GM12878 (cell line): Measurements from ENCODE around the gene HTRA2. TPM values are rescaled to one million over a fixed set of nuclear protein-coding genes. Genes with fewer than 3 reads are reported as not detected.

Experiments used
- ATAC-seq: fragments of 200-7000 bp; cut with Tn5 transposase; 3 replicates; pipeline ENCODE4 v1.9.1; 2020; ENCODE audit warnings: mild to moderate bottlenecking, moderate library complexity
- BruUV-seq: library from RNA; stranded (reverse); fragments of 400-500 nt; replicated peaks from 2 replicates; lab custom pipeline; 2021; lab: Mats Ljungman, UMichigan
- CTCF ChIA-PET: fragments of 300-600 bp; sonication (Branson Sonifier 250); formaldehyde crosslinking; extraction: SDS; loops from one replicate; lab custom pipeline; 2021; ENCODE audit warnings: inconsistent platforms; lab: Yijun Ruan, JAX
- POLR2A ChIA-PET: fragments of 350-600 bp; formaldehyde crosslinking; extraction: SDS; loops from one replicate; lab custom pipeline; 2021; ENCODE audit warnings: inconsistent platforms; lab: Charles Lee
- RAD21 ChIA-PET: fragments of 300-600 bp; sonication (Branson Sonifier 250); formaldehyde crosslinking; loops from one replicate; lab custom pipeline; 2023; ENCODE audit warnings: antibody characterized with exemption; ENCODE audit not compliant: unreplicated experiment; lab: Charles Lee
- SMC1A ChIA-PET: fragments of 300-600 bp; sonication (Branson Sonifier 250); formaldehyde crosslinking; loops from one replicate; lab custom pipeline; 2023; ENCODE audit not compliant: unreplicated experiment, uncharacterized antibody; lab: Charles Lee
- DNase-seq: peaks from one replicate; pipeline ENCODE4 v3.0.0-alpha.2; 2011; ENCODE audit warnings: low read depth, low spot score
- FAIRE-seq: peaks from 3 replicates; lab custom pipeline; 2011; peaks lifted over from hg19 to GRCh38; lab: Jason Lieb, UNC
- H2AFZ ChIP-seq: 2 replicates; pipeline ENCODE4 v1.6.0; 2011; ENCODE audit warnings: low read depth, low read length, control low read depth; ENCODE audit not compliant: control insufficient read depth
- H3K27ac ChIP-seq: 2 replicates; pipeline ENCODE4 v1.5.1; 2011; ENCODE audit warnings: control low read depth; ENCODE audit not compliant: control insufficient read depth, insufficient read depth
- H3K27me3 ChIP-seq, 2 experiments: replicated peaks in 1 of 2; 2 replicates each; pipeline versions ENCODE4 v1.6.0 to v1.6.1; 2011; ENCODE audit warnings: low read length in 1 of 2; ENCODE audit not compliant: control insufficient read depth in 2 of 2, insufficient read depth in 2 of 2
- H3K36me3 ChIP-seq, 2 experiments: 2 replicates each; pipeline ENCODE4 v1.5.1; 2011; ENCODE audit warnings: low read length in 1 of 2; ENCODE audit not compliant: control insufficient read depth in 2 of 2, insufficient read depth in 2 of 2
- H3K4me1 ChIP-seq: 2 replicates; pipeline ENCODE4 v1.6.1; 2011; ENCODE audit warnings: mild to moderate bottlenecking, low read length, moderate library complexity, mixed read lengths; ENCODE audit not compliant: control insufficient read depth, insufficient read depth
- H3K4me2 ChIP-seq: 2 replicates; pipeline ENCODE4 v1.6.0; 2011; ENCODE audit warnings: control low read depth; ENCODE audit not compliant: control insufficient read depth, insufficient read depth
- H3K4me3 ChIP-seq: fragments of 200-600 bp; sonication (generic); 2 replicates; pipeline ENCODE4 v1.5.1; 2016
- H3K79me2 ChIP-seq: 2 replicates; pipeline ENCODE4 v1.6.0; 2011; ENCODE audit warnings: low read length; ENCODE audit not compliant: control insufficient read depth, insufficient read depth
- H3K9ac ChIP-seq: 2 replicates; pipeline ENCODE4 v1.8.0; 2011; ENCODE audit warnings: low read length, control low read depth, mixed read lengths; ENCODE audit not compliant: control insufficient read depth, insufficient read depth
- H3K9me3 ChIP-seq: replicated peaks from 3 replicates; pipeline ENCODE4 v1.5.1; 2011; ENCODE audit warnings: mild to moderate bottlenecking, low read length; ENCODE audit not compliant: control insufficient read depth, insufficient read depth
- H4K20me1 ChIP-seq: 2 replicates; pipeline ENCODE4 v1.6.0; 2011; ENCODE audit not compliant: control insufficient read depth, insufficient read depth
- CEBPB ChIP-seq, 2 experiments: fragments of 150-350 bp in 1 of 2; IDR thresholded peaks; 2 replicates each; pipeline ENCODE4 v1.6.1; 2012 to 2014; ENCODE audit warnings: low read depth in 2 of 2, low read length in 2 of 2, borderline replicate concordance in 1 of 2, inconsistent platforms in 1 of 2
- DPF2 ChIP-seq: fragments of 450-650 bp; IDR thresholded peaks from 2 replicates; pipeline ENCODE4 v1.6.1; 2017; ENCODE audit warnings: mild to moderate bottlenecking
- EGR1 ChIP-seq, 2 experiments: IDR thresholded peaks; 1 replicate in 1 of 2; 2 replicates in 1 of 2; pipeline ENCODE4 v1.6.1; 2011 to 2012; ENCODE audit warnings: low read depth in 2 of 2, low read length in 2 of 2, borderline replicate concordance in 1 of 2, mild to moderate bottlenecking in 1 of 2, moderate library complexity in 1 of 2
- HDGF ChIP-seq: fragments of 450-650 bp; IDR thresholded peaks from 2 replicates; pipeline ENCODE4 v1.6.1; 2016; ENCODE audit warnings: antibody characterized with exemption
- IRF3 ChIP-seq: fragments of 450-650 bp; IDR thresholded peaks from 2 replicates; pipeline ENCODE4 v1.6.1; 2014; ENCODE audit warnings: mild to moderate bottlenecking
- KLF5 ChIP-seq: fragments of 450-650 bp; IDR thresholded peaks from 2 replicates; pipeline ENCODE4 v1.6.1; 2014; ENCODE audit warnings: mild to moderate bottlenecking; ENCODE audit not compliant: partially characterized antibody
- MAX ChIP-seq: IDR thresholded peaks from 2 replicates; pipeline ENCODE4 v1.6.1; 2012; ENCODE audit warnings: low read depth, low read length, improper control_type of control experiment
- NRF1 ChIP-seq: conservative IDR thresholded peaks from 2 replicates; pipeline ENCODE4 v1.6.1; 2011; ENCODE audit warnings: mild to moderate bottlenecking, low read depth, low read length, improper control_type of control experiment
- POU2F2 ChIP-seq: IDR thresholded peaks from 3 replicates; pipeline ENCODE4 v1.6.1; 2011; ENCODE audit warnings: low read depth, mild to moderate bottlenecking, low read length, borderline replicate concordance
- RB1 ChIP-seq: fragments of 450-650 bp; formaldehyde crosslinking; IDR thresholded peaks from 2 replicates; pipeline ENCODE4 v1.6.1; 2017; ENCODE audit warnings: mild to moderate bottlenecking, borderline replicate concordance
- SRF ChIP-seq, 2 experiments: IDR thresholded peaks; 2 replicates each; pipeline ENCODE4 v1.6.1; 2011; ENCODE audit warnings: low read depth in 2 of 2, low read length in 2 of 2, mild to moderate bottlenecking in 1 of 2, moderate library complexity in 1 of 2
- TCF7 ChIP-seq: IDR thresholded peaks from 2 replicates; pipeline ENCODE4 v1.6.1; 2014; ENCODE audit warnings: antibody characterized with exemption, borderline replicate concordance
- ZZZ3 ChIP-seq: IDR thresholded peaks from 2 replicates; pipeline ENCODE4 v1.6.1; 2011; ENCODE audit warnings: low read depth; ENCODE audit not compliant: control insufficient read depth, insufficient read length
- WGBS: methylation state at CpG from one replicate; pipeline ENCODE4 v1.1.6; 2016; ENCODE audit warnings: low lambda C conversion rate; ENCODE audit not compliant: insufficient replicate concordance, insufficient coverage; ENCODE audit errors: missing lambda C conversion rate; 5-methylcytosine and 5-hydroxymethylcytosine counted together
- in situ Hi-C: fragments of 300-500 bp; cut with MboI; formaldehyde crosslinking; loops from 9 replicates; pipeline ENCODE4 v1.14.3; 2018; ENCODE audit warnings: mixed read lengths
- intact Hi-C: fragments of 100-400 bp; cut with micrococcal nuclease; formaldehyde crosslinking; loops from one replicate; pipeline ENCODE4 v1.14.2; 2022; ENCODE audit not compliant: unreplicated experiment
- polyA plus RNA-seq, 11 experiments: library from polyadenylated mRNA; depleted of rRNA in 4 of 11; unstranded in 6 of 11; stranded (reverse) in 5 of 11; fragments of >200 nt; fragmentation: Nextera tagmentation in 4 of 11; fragmentation: Illumina TruSeq in 1 of 11; extraction: Ambion mirVana in 4 of 11; extraction: Trizol in 1 of 11; gene quantifications; 1 replicate in 1 of 11; 2 replicates in 10 of 11; pipeline versions ENCODE4 v1.2.1 to v1.2.3, GENCODE V29; 2011 to 2016; ENCODE audit warnings: inconsistent platforms in 2 of 11, missing spikeins in 2 of 11, low read depth in 1 of 11
- total RNA-seq, 4 experiments: library from RNA; depleted of rRNA in 3 of 4; stranded (reverse); fragments of >200 nt in 3 of 4; fragmentation: Illumina TruSeq in 1 of 4; extraction: Trizol in 1 of 4; gene quantifications; 2 replicates each; pipeline versions ENCODE4 v1.2.1 to v1.2.3, GENCODE V29; 2013 to 2021

The HTRA2 gene
- total and polyA plus RNA-seq, 10 of the 15 experiments (the other 5 are each of a cell fraction or from before 2014, with no cell fraction given), result 42.3 to 73.9 (median 54.6) TPM

- TF ChIP-seq POU2F2 (no peak), KLF5 (no peak), TCF7 (no peak), SRF (IDR thresholded peaks at IDR 0.05; ENCODE audit: low read depth in 2 of 2, low read length in 2 of 2) (no peak), ZZZ3 (no peak), RB1 (no peak), NRF1 (no peak), IRF3 (no peak), CEBPB (IDR thresholded peaks at IDR 0.05; ENCODE audit: borderline replicate concordance in 1 of 2, low read depth in 2 of 2, low read length in 2 of 2) (no peak), HDGF (no peak), DPF2 (no peak), MAX (no peak), EGR1 (IDR thresholded peaks at IDR 0.05; ENCODE audit: borderline replicate concordance in 1 of 2, low read depth in 2 of 2, low read length in 2 of 2) (no peak)
- WGBS, result 78% methylated on average over 10 of the region's 10 CpGs
- SMC1A ChIA-PET, result interaction anchor here (9.9 kb wide), 1 partner anchor 51 kb away, joined by 208 read pairs; no protein-coding TSS in a partner anchor
- POLR2A ChIA-PET, result no interaction called here
- no peak for ATAC-seq
- Histone ChIP-seq H3K9ac (no peak overlapping the region), H4K20me1 (no peaks in the 10 kb centered on the region), H3K79me2 (peaks cover 16% of the 10 kb centered on the region), H2AFZ (no peak overlapping the region), H3K4me3 (no peak overlapping the region), H3K4me1 (peaks cover 28% of the 10 kb centered on the region), H3K4me2 (no peak overlapping the region), H3K27me3 (no peaks in the 10 kb centered on the region), H3K9me3 (no peaks in the 10 kb centered on the region), H3K36me3 (peaks cover 8 to 26% of the 10 kb centered on the region in 2 experiments), H3K27ac (no peak overlapping the region)
- no peak for FAIRE-seq
- CTCF ChIA-PET, result interaction anchor here (1.0 to 10.4 kb wide), 2 partner anchors 30 to 49 kb away, joined by 3 to 135 read pairs; partner anchors contain the start of gene PCGF1
- intact Hi-C loops (no loop called here), in situ Hi-C loops (no loop called here)
- DNase-seq, result no peak
- BruUV-seq, result no TSS peak
- RAD21 ChIA-PET, result no interaction called here
These were observed 5.8 kb downstream of the HTRA2 start for GRCh38 chr2:74535440-74535965.
